HL-60 (cell line): Measurements from ENCODE around the gene SPRING1.

Experiments
- POLR2AphosphoS5 ChIP-seq: IDR thresholded peaks from 2 replicates; pipeline ENCODE4 v1.6.1; 2012; ENCODE audit warnings: low read depth
- TF ChIP-seq, protein P1 (sequence below): IDR thresholded peaks from one replicate; pipeline ENCODE4 v1.5.1; 2011; ENCODE audit warnings: low read length, control low read depth, inconsistent platforms; ENCODE audit not compliant: insufficient read depth
- TF ChIP-seq, protein P2 (sequence below): IDR thresholded peaks from 2 replicates; pipeline ENCODE4 v1.6.1; 2012; ENCODE audit warnings: low read depth; ENCODE audit not compliant: insufficient replicate concordance

DNA sequence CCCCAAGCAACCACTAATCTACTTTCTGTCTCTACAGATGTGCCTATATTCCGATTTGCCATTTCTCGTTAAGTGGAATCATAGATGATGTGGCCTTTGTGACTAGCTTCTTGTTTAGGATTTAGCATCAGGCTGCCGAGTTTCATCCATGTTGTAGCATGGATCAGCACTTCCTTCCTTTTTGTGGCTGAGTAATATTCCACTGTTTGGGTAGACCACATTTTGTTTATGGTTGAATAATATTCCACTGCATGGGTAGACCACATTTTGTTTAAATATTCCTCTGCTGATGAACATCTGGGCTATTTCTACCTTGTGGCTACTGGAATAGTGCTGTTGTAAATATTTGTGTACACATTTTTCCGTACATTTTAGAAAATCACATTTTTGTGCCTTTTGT, 36.4 kb downstream of the SPRING1 start:
- TF ChIP-seq, protein P1, sequence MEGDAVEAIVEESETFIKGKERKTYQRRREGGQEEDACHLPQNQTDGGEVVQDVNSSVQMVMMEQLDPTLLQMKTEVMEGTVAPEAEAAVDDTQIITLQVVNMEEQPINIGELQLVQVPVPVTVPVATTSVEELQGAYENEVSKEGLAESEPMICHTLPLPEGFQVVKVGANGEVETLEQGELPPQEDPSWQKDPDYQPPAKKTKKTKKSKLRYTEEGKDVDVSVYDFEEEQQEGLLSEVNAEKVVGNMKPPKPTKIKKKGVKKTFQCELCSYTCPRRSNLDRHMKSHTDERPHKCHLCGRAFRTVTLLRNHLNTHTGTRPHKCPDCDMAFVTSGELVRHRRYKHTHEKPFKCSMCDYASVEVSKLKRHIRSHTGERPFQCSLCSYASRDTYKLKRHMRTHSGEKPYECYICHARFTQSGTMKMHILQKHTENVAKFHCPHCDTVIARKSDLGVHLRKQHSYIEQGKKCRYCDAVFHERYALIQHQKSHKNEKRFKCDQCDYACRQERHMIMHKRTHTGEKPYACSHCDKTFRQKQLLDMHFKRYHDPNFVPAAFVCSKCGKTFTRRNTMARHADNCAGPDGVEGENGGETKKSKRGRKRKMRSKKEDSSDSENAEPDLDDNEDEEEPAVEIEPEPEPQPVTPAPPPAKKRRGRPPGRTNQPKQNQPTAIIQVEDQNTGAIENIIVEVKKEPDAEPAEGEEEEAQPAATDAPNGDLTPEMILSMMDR: no peak
- no peak for TF ChIP-seq POLR2AphosphoS5
- TF ChIP-seq, protein P2, sequence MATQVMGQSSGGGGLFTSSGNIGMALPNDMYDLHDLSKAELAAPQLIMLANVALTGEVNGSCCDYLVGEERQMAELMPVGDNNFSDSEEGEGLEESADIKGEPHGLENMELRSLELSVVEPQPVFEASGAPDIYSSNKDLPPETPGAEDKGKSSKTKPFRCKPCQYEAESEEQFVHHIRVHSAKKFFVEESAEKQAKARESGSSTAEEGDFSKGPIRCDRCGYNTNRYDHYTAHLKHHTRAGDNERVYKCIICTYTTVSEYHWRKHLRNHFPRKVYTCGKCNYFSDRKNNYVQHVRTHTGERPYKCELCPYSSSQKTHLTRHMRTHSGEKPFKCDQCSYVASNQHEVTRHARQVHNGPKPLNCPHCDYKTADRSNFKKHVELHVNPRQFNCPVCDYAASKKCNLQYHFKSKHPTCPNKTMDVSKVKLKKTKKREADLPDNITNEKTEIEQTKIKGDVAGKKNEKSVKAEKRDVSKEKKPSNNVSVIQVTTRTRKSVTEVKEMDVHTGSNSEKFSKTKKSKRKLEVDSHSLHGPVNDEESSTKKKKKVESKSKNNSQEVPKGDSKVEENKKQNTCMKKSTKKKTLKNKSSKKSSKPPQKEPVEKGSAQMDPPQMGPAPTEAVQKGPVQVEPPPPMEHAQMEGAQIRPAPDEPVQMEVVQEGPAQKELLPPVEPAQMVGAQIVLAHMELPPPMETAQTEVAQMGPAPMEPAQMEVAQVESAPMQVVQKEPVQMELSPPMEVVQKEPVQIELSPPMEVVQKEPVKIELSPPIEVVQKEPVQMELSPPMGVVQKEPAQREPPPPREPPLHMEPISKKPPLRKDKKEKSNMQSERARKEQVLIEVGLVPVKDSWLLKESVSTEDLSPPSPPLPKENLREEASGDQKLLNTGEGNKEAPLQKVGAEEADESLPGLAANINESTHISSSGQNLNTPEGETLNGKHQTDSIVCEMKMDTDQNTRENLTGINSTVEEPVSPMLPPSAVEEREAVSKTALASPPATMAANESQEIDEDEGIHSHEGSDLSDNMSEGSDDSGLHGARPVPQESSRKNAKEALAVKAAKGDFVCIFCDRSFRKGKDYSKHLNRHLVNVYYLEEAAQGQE: no peak
